Hepatic stellate cell (primary cell): ENCODE results near the gene STAP2.
"Not testable (repeated sequence)": the region's sequence is repeated elsewhere in the genome, so short reads cannot be mapped to it uniquely, and the experiment has no call there.

Source experiments
- DNase-seq: peaks from one replicate; pipeline ENCODE4 v3.0.0; 2011; ENCODE audit warnings: low spot score

Gene STAP2

GRCh38 chr19:4357921-4358326, 19.3 kb upstream of the STAP2 start:
- no peak for DNase-seq

- no peak for DNase-seq
Measured at GRCh38 chr19:4357095-4357797, 18.6 kb upstream of the STAP2 start.

GRCh38 chr19:4354897-4355296, 16.3 kb upstream of the STAP2 start:
- DNase-seq = no peak

- DNase-seq = no peak
Measured at GRCh38 chr19:4354282-4354681, 15.7 kb upstream of the STAP2 start.

- DNase-seq = peak; percentile 72
Measured at GRCh38 chr19:4352701-4353121, 14.1 kb upstream of the STAP2 start.

GRCh38 chr19:4350726-4351125, 12.1 kb upstream of the STAP2 start:
- no peak for DNase-seq

- no peak for DNase-seq
Measured at GRCh38 chr19:4350111-4350510, 11.5 kb upstream of the STAP2 start.

- DNase-seq = not testable (repeated sequence)
Measured at GRCh38 chr19:4349225-4349624, 10.6 kb upstream of the STAP2 start.

GRCh38 chr19:4347521-4347920, 8.9 kb upstream of the STAP2 start:
- DNase-seq = no peak

GRCh38 chr19:4346020-4346383, 7.4 kb upstream of the STAP2 start:
- no peak for DNase-seq

- DNase-seq = no peak
Measured at GRCh38 chr19:4345342-4346019, 6.9 kb upstream of the STAP2 start.

- DNase-seq = peak; percentile 82
Measured at GRCh38 chr19:4343370-4344307, 5.0 kb upstream of the STAP2 start, which contains the start of gene MPND. TSS of gene MPND (plus strand) at chr19:4343562. CDS start at chr19:4343594, 32 bp downstream.

- DNase-seq = peak; percentile 99
Measured at GRCh38 chr19:4342615-4343369, 4.2 kb upstream of the STAP2 start.

- no peak for DNase-seq
Measured at GRCh38 chr19:4342314-4342614, 3.6 kb upstream of the STAP2 start.

- DNase-seq = no peak
Measured at GRCh38 chr19:4337906-4338440, 654 bp downstream of the STAP2 start.

- DNase-seq = no peak
Measured at GRCh38 chr19:4334929-4335570, 3.6 kb downstream of the STAP2 start.

GRCh38 chr19:4329858-4330257, 8.8 kb downstream of the STAP2 start:
- DNase-seq = no peak

GRCh38 chr19:4328991-4329681, 9.5 kb downstream of the STAP2 start:
- DNase-seq = not testable (repeated sequence)

- peak; percentile 88 for DNase-seq
Measured at GRCh38 chr19:4328243-4328990, 10.2 kb downstream of the STAP2 start.

- DNase-seq = no peak
Measured at GRCh38 chr19:4327877-4328242, 10.8 kb downstream of the STAP2 start.
